NK-92 treated with Interleukin-12 subunit alpha and Interleukin-12 subunit beta, amount 100 ng/mL, for 24 hours (cell line): ENCODE measurements around the gene CLEC4G.

Source experiments
- DNase-seq: peaks from one replicate; lab custom pipeline; 2025; lab: John Stamatoyannopoulos, UW

CLEC4G gene

GRCh38 chr19:7729211-7729610 is 2.7 kb downstream of the CLEC4G start:
- DNase-seq: no peak

- no peak for DNase-seq
Observed at GRCh38 chr19:7725791-7726190, 6.1 kb downstream of the CLEC4G start.

- no peak for DNase-seq
Observed at GRCh38 chr19:7722231-7722651, 9.7 kb downstream of the CLEC4G start.

GRCh38 chr19:7720351-7720750 is 11.6 kb downstream of the CLEC4G start:
- DNase-seq: no peak

DNA sequence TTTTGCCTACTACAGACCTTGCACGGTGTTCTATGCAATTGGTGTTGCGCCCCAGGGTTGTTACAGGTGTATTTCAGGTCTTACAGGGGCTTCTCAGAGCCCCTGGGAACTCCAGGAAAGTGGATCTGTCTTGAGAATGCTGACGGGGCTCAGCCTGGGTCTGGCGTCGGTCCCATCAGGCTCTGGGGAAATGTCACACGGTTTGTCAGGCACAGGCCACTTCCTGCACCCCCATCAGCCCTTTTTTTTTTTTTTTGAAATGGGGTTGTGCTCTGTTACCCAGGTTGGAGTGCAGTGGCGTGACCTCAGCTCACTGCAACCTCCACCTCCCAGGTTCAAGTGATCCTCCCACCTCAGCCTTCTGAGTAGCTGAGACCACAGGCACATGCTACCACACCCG is 13.2 kb downstream of the CLEC4G start:
- DNase-seq: no peak

DNA sequence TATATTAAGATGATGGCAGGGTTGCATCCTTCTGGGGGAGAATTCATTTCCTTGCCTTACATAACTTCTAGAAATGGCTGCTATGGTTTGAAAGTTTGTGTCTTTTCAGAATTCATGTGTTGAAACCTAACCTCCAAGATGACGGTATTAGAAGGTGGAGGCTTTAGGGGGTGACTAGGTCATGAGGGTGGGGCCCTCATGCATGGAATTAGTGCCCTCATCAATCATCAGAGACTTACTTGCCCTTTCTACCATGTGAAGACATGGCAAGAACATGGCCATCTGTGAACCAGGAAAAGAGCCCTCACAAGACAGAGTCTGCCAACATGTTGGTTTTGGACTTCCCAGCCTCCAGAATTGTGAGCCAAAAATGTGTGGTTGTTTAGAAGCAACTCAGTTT is 15.1 kb downstream of the CLEC4G start:
- no peak for DNase-seq

DNA sequence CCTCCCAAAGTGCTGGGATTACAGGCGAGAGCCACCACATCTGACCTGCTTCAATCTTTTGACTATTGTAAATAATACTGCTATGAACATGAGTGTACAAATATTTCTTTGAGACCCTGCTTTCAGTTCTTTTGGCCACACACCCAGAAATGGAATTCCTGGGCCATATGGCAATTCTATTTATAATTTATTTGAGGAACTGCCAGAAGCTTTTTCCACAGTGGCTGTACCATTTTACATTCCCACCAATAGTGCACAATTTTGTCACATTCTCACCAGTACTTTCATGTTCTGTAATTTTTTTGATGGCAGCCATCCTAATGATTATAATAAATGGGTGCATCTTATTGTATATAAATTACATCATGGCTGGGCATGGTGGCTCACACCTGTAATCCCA is 16.2 kb downstream of the CLEC4G start:
- DNase-seq: no peak

- no peak for DNase-seq
Observed at GRCh38 chr19:7710616-7711015, 21.3 kb downstream of the CLEC4G start.

GRCh38 chr19:7709932-7710460 is 21.9 kb downstream of the CLEC4G start:
- no peak for DNase-seq

DNA sequence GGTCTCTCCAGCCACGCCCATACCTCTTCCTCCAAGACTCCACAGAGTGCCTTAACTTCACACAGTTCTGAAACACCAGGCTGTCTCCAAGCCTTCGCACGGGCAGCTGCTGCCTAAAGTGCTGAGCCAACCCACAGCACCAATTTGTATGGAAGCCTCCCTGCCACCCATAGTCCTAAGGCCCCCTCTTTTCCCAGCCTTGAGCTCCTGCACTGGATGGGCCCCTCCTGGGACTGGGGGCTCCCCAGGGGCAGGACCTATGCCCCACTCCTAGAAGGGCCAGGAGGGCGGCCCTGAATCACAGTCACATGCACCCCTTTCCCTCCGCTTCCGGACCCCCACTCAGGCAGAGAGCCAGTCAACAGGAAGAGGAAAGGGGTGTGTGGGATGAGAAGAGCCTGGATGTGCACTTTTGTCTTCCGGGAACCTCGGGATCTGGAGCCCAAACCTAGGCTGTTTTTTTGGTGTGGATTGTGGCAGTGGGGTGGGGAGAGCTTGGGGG is 24.9 kb downstream of the CLEC4G start:
- no peak for DNase-seq

DNA sequence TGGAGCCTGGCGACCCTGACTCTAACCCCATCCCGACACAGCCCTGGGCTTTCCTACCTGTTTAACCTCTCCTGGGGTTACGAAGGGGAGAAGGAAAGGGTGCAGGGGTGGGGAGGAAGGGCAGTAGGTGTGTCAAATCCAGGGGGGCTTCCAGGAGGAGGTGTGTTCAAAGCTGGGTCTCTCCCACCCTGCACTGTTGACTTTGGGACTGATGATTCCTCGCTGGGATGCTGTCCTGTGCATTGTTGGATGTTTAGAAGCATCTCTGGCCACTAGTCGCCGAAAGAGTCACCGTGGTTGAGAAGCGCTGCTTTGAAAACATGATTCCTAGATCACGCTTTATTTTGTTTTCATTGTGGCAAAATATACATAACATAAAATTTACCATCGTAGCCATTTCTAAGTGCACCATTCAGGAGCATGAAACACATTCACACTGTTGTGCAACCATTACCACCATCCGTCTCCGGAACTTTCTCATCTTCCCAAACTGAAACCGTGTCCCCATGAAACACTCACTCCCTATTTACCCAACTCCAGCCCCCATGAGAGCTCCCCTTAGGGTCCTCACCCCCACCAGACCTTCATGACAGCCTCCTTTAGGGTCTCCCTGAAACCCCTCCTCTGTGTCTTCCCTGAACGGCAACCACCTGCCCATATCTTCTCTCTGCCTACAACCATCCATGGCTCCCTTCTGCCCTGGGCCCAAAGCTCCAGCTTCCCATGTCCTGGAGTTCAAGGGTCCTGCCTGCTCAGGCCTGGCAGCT is 25.5 kb downstream of the CLEC4G start:
- no peak for DNase-seq

DNA sequence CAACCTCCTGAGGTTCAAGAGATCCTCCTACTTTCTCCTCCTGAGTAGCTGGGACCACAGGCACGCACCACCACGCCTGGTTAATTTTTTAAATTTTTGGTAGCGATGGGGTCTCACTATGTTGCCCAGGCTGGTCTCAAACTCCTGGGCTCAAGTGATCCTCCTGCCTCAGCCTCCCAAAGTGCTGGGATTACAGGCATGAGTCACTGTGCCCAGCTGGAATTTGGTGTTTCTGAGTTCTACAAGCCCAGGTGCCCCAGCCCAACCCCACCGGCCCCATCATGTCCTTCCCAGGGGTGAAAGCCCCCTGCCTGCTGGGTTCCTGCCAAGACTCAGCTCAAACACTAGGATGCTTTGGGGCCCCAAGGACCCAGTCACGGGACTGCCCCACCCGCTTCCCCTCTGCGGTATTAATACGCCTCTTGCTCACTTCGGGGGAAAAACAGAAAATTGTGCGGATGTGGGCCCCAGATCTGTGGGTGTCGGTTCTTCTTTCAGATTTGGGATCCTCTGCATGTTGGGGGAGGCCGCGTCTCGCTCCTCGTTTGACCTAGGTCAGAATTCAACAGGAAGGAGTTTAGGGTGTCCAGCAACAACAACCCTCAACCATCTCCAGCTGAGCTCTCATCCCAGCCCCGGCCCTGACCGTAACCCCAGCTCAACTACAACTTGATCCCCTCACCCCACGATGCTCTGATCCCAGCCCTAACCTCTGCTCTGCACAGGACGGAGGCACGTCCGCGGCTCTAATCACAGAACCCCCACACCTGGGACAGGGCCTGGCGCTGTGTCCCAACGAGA is 26.3 kb downstream of the CLEC4G start:
- DNase-seq: no peak

DNA sequence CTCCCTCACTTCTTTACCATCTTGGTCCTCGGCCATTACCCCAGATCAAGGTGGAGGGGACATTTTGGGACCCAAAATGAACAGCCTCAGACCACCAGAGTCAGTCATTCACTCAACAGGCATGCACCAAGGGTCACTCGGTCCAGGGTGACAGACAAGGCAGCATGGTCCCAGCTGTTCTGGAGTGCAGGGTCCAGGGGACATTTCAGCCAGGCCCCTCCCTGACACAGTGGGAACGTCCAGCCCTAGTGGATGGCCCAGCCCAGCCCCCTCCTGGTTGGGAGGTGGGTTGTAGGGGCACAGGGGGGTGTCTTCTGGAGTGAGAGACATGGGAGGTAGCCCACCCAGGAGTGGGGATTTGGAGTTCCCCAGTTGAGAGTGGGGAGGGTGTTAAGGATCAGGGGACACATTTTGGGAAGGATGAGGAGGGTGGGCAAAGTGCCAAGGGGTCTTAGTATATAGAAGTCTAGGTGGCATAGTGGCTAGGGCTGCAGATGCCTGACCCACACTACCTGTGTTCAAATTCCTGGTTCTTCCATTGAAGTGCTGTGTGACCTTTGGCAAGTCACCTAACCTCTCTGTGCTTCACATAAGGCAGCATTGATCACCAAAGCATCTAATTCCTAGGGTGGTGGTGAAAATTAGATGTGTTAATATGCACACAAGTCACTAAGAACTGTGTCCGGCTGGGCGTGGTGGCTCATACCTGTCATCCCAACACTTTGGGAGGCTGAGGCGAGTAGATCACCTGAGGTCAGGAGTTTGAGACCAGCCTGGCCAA is 27.4 kb downstream of the CLEC4G start:
- no peak for DNase-seq

DNA sequence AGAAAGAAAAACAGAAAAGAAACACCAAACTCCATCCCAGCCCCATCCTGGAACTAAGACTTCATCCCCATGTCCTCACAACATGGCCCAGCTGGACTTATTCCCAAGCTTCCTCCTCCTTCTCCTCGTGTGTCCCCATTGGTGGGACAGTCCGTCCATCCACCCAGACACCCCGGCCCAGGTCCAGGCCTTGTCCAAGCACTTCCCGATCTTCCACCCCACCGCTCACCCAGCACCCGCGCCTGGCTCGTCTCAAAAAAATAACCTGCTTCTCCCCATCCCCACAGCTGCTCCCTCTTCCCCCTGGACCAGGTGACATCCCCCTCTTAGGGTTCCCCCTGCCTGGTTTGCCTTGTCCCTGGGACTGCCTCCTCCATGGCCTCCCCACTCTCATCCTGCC is 28.6 kb downstream of the CLEC4G start:
- DNase-seq: no peak

- no peak for DNase-seq
Observed at GRCh38 chr19:7701654-7702457, 30.1 kb downstream of the CLEC4G start, which contains the start of gene FCER2. Gene FCER2, minus strand, starts transcription at chr19:7702131. Its CDS starts 2,371 bp downstream, at chr19:7699760.

GRCh38 chr19:7701049-7701653 is 30.8 kb downstream of the CLEC4G start:
- DNase-seq: no peak

DNA sequence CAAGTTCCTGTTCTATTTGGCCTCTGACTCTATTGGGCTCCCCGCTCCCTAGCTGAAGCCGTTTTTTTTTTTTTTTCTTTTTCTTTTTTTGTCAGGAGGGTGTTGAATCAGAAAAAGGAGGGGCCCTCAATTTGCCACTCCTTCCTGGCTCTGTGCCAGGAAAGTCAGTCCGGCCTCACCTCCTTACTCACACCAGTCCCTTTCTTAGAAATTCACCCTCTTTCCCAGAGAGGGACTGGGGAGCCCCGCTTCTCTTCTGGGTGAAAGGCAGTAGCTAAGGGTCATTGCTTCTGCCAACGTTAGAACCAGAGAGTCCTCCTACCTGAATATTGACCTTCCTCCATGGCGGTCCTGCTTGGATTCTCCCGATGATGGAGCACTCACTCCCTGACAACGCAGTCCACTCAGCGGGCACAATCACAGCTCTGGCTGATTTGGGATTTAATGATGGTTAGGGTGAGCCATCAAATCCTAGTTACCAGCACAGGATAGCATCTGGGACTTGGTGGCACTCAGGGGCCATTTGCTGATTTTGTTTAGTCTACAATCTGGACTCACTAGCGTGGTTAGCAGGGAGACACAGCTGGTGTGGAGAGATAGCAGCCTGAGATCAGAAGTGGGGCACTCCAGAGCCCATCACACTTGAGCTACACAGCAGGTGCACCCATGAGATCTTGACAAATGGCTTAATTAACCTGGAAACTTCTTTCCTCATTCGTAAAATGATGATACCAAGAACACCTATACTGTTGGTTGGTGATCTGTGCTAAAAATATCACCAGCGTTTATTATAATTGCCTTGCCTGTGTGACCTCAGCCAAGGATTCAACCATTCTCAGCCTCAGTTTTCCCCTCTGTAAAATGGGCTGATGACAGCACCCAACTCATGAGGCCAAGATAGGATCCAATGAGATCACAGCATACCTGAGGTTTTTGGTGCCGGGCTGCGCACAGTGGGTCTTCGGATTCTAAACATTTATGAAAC is 32.2 kb downstream of the CLEC4G start:
- no peak for DNase-seq

DNA sequence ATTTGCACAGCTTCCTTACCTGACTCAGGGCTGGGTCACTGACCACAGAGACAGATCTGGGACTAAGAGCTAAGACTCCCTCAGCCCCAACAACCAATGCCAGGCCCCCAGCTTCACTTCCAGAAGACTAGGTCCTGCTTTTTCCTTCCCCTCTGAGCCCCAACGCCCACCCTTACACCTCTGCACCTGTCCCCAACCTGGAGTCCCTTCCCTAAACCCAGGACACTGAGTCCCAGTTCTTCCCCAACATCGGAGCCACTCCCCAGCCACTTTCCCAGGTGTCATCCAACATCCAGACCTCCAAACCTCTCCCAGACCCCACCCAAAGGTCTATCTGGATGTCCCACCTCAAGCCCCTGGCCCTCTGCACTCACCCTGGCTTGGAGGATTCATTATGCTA is 32.9 kb downstream of the CLEC4G start:
- DNase-seq: no peak

- DNase-seq: no peak
Observed at GRCh38 chr19:7698583-7698982, 33.3 kb downstream of the CLEC4G start.
